Smooth muscle cell (in vitro differentiated cells): Measurements from ENCODE around the gene CEP72. TPM values are rescaled to one million over a fixed set of nuclear protein-coding genes. Genes with fewer than 3 reads are reported as not detected.
"Not testable (repeated sequence)": the region's sequence is repeated elsewhere in the genome, so short reads cannot be mapped to it uniquely, and the experiment has no call there.

ENCODE experiments used
- DNase-seq: peaks from one replicate; lab custom pipeline; 2025; ENCODE audit not compliant: unreplicated experiment; lab: John Stamatoyannopoulos, UW
- H2AFZ ChIP-seq: fragments of 200-600 bp; sonication (generic); 2 replicates; pipeline ENCODE4 v1.6.0; 2016; ENCODE audit warnings: antibody characterized with exemption, low read depth, mild to moderate bottlenecking
- H3F3A ChIP-seq: fragments of 200-600 bp; sonication (generic); 2 replicates; pipeline ENCODE4 v1.6.0; 2017; ENCODE audit warnings: antibody characterized with exemption, low read depth
- H3K27ac ChIP-seq: fragments of 200-600 bp; sonication (generic); 2 replicates; pipeline ENCODE4 v1.5.1; 2016; ENCODE audit warnings: low read depth, mild to moderate bottlenecking
- H3K27me3 ChIP-seq: fragments of 200-600 bp; sonication (generic); 2 replicates; pipeline ENCODE4 v1.6.1; 2016; ENCODE audit warnings: low read depth, mild to moderate bottlenecking
- H3K36me3 ChIP-seq: fragments of 200-600 bp; sonication (generic); 2 replicates; pipeline ENCODE4 v1.5.1; 2016; ENCODE audit warnings: low read depth
- H3K4me1 ChIP-seq: fragments of 200-600 bp; sonication (generic); 2 replicates; pipeline ENCODE4 v1.5.1; 2016; ENCODE audit warnings: low read depth
- H3K4me2 ChIP-seq: fragments of 200-600 bp; sonication (generic); 2 replicates; pipeline ENCODE4 v1.6.0; 2016; ENCODE audit warnings: mild to moderate bottlenecking
- H3K4me3 ChIP-seq: fragments of 200-600 bp; sonication (generic); 2 replicates; pipeline ENCODE4 v1.5.1; 2016; ENCODE audit warnings: mild to moderate bottlenecking
- H3K79me2 ChIP-seq: fragments of 200-600 bp; sonication (generic); 2 replicates; pipeline ENCODE4 v1.6.0; 2016; ENCODE audit warnings: low read depth, mild to moderate bottlenecking
- H3K9ac ChIP-seq: fragments of 200-600 bp; sonication (generic); 2 replicates; pipeline ENCODE4 v1.6.0; 2016; ENCODE audit warnings: low read depth
- H3K9me3 ChIP-seq: fragments of 200-600 bp; sonication (generic); replicated peaks from 2 replicates; pipeline ENCODE4 v1.5.1; 2016; ENCODE audit warnings: low read depth
- H4K20me1 ChIP-seq: fragments of 200-600 bp; sonication (generic); 2 replicates; pipeline ENCODE4 v1.6.0; 2016; ENCODE audit warnings: low read depth
- CTCF ChIP-seq: fragments of 200-600 bp; sonication (generic); IDR thresholded peaks from 2 replicates; pipeline ENCODE4 v1.5.1; 2017; ENCODE audit warnings: borderline replicate concordance, mild to moderate bottlenecking, antibody characterized with exemption; ENCODE audit not compliant: insufficient read depth, poor library complexity, severe bottlenecking
- WGBS: methylation state at CpG from one replicate; pipeline ENCODE4 v1.1.7; 2016; ENCODE audit warnings: low lambda C conversion rate; 5-methylcytosine and 5-hydroxymethylcytosine counted together
- polyA plus RNA-seq: library from polyadenylated mRNA; unstranded; fragments of >200 nt; fragmentation: Nextera tagmentation; extraction: Ambion mirVana; gene quantifications from 2 replicates; pipeline ENCODE4 v1.2.1, GENCODE V29; 2016
- total RNA-seq: library from RNA; depleted of rRNA; stranded (reverse); fragments of >200 nt; gene quantifications from 2 replicates; pipeline ENCODE4 v1.2.3, GENCODE V29; 2014

Gene CEP72
- total and polyA plus RNA-seq, 2 experiments from 2014 or later, result 2.7 to 4.0 TPM

DNA sequence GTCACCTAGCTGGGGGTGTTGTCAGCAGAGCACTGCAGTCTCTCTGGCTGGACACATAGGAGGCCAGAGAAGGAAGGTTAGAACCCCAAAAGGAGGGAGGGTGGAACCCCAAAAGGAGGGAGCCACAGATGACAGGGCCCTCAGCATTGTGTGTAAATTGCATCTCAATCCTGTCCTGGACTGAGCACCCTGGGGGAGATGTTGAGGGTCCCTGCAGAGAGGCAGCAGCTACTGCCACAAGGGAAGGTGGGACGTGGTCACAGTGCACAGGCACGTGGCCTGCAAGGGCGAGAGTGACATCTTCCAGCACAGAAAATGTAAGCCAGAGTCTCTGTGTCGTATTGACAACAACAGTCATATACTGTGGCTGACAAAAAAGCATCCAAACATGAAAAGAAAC, 36.5 kb upstream of the CEP72 start:
- Histone ChIP-seq H3K9ac (no peak overlapping the region), H3K27me3 (peaks cover 9% of the 10 kb centered on the region), H3K27ac (no peak overlapping the region), H3K4me3 (no peak overlapping the region), H3F3A (no peaks in the 10 kb centered on the region), H3K4me2 (no peak overlapping the region), H3K9me3 (no peaks in the 10 kb centered on the region), H3K4me1 (no peaks in the 10 kb centered on the region), H4K20me1 (no peaks in the 10 kb centered on the region), H3K79me2 (no peaks in the 10 kb centered on the region), H2AFZ (no peak overlapping the region), H3K36me3 (no peaks in the 10 kb centered on the region)
- WGBS, result 78% methylated on average over 4 of the region's 4 CpGs
- DNase-seq, result no peak
- no peak for TF ChIP-seq CTCF

- H2AFZ ChIP-seq, H3K9ac ChIP-seq, H3K4me1 ChIP-seq, DNase-seq, H3K4me2 ChIP-seq, H3K36me3 ChIP-seq, H3K9me3 ChIP-seq, H3F3A ChIP-seq, H3K27me3 ChIP-seq, H3K27ac ChIP-seq, H3K4me3 ChIP-seq, H4K20me1 ChIP-seq, H3K79me2 ChIP-seq: not testable (repeated sequence)
- WGBS, result 92% methylated on average over 2 of the region's 2 CpGs
These were observed 34.9 kb upstream of the CEP72 start for GRCh38 chr5:577214-577613.

GRCh38 chr5:577800-578199, 34.3 kb upstream of the CEP72 start:
- no peaks in the 10 kb centered on the region for H4K20me1 ChIP-seq
- TF ChIP-seq CTCF, result no peak
- H3K36me3 ChIP-seq, result no peaks in the 10 kb centered on the region
- no peak overlapping the region for H2AFZ ChIP-seq
- no peaks in the 10 kb centered on the region for H3F3A ChIP-seq
- H3K27me3 ChIP-seq, result peaks cover 9% of the 10 kb centered on the region
- H3K4me1 ChIP-seq, result no peaks in the 10 kb centered on the region
- no peaks in the 10 kb centered on the region for H3K9me3 ChIP-seq
- H3K4me2 ChIP-seq, result no peak overlapping the region
- no peak for DNase-seq
- H3K27ac ChIP-seq, result no peak overlapping the region
- no peaks in the 10 kb centered on the region for H3K79me2 ChIP-seq
- H3K4me3 ChIP-seq, result no peak overlapping the region
- no peak overlapping the region for H3K9ac ChIP-seq

GRCh38 chr5:579211-579610, 32.9 kb upstream of the CEP72 start:
- no peaks in the 10 kb centered on the region for H4K20me1 ChIP-seq
- H3K36me3 ChIP-seq, result no peaks in the 10 kb centered on the region
- no peak overlapping the region for H3K4me2 ChIP-seq
- H3K79me2 ChIP-seq, result no peaks in the 10 kb centered on the region
- no peak overlapping the region for H2AFZ ChIP-seq
- DNase-seq, result no peak
- H3K4me3 ChIP-seq, result no peak overlapping the region
- no peak overlapping the region for H3K27ac ChIP-seq
- WGBS, result 89% methylated on average over 10 of the region's 10 CpGs
- TF ChIP-seq CTCF, result no peak
- no peaks in the 10 kb centered on the region for H3F3A ChIP-seq
- no peaks in the 10 kb centered on the region for H3K4me1 ChIP-seq
- H3K9ac ChIP-seq, result no peak overlapping the region
- H3K9me3 ChIP-seq, result no peaks in the 10 kb centered on the region
- H3K27me3 ChIP-seq, result peaks cover 9% of the 10 kb centered on the region
